Prostate gland (tissue), 2 donors: ENCODE measurements around the gene B4GALNT3.

Source experiments
- POLR2A ChIP-seq: fragments of 450-650 bp; IDR thresholded peaks from one replicate; pipeline ENCODE4 v1.6.1; 2016; ENCODE audit warnings: antibody characterized with exemption, mild to moderate bottlenecking
- POLR2AphosphoS5 ChIP-seq: sonication (generic); formaldehyde crosslinking; IDR thresholded peaks from one replicate; pipeline ENCODE4 v1.6.1; 2017; ENCODE audit warnings: antibody characterized with exemption
- TF ChIP-seq, protein P1 (sequence below), 4 experiments: fragments of 200-600 bp in 2 of 4; fragments of 450-650 bp in 2 of 4; sonication (generic) in 2 of 4; IDR thresholded peaks; 1 replicate in 3 of 4; 2 replicates in 1 of 4; pipeline ENCODE4 v1.5.1; 2016 to 2019; ENCODE audit warnings: antibody characterized with exemption in 4 of 4, mild to moderate bottlenecking in 2 of 4, moderate library complexity in 2 of 4

- TF ChIP-seq, protein P1, sequence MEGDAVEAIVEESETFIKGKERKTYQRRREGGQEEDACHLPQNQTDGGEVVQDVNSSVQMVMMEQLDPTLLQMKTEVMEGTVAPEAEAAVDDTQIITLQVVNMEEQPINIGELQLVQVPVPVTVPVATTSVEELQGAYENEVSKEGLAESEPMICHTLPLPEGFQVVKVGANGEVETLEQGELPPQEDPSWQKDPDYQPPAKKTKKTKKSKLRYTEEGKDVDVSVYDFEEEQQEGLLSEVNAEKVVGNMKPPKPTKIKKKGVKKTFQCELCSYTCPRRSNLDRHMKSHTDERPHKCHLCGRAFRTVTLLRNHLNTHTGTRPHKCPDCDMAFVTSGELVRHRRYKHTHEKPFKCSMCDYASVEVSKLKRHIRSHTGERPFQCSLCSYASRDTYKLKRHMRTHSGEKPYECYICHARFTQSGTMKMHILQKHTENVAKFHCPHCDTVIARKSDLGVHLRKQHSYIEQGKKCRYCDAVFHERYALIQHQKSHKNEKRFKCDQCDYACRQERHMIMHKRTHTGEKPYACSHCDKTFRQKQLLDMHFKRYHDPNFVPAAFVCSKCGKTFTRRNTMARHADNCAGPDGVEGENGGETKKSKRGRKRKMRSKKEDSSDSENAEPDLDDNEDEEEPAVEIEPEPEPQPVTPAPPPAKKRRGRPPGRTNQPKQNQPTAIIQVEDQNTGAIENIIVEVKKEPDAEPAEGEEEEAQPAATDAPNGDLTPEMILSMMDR (IDR thresholded peaks at IDR 0.05), result no peak
- no peak for TF ChIP-seq POLR2AphosphoS5
- TF ChIP-seq POLR2A, result no peak
Measured at GRCh38 chr12:542395-543113, 82.8 kb downstream of the B4GALNT3 start.
